SK-N-DZ (cell line): ENCODE data around the gene LRRC8C.

ENCODE experiments used
- DNase-seq: peaks from one replicate; pipeline ENCODE4 v3.0.0-alpha.2; 2015; ENCODE audit warnings: low spot score
- small RNA-seq, 2 experiments: library from RNA; depleted of rRNA; stranded (forward); fragments of <200 nt; gene quantifications; one replicate each; pipeline ENCODE3, GENCODE V24; 2014

The LRRC8C gene

DNA sequence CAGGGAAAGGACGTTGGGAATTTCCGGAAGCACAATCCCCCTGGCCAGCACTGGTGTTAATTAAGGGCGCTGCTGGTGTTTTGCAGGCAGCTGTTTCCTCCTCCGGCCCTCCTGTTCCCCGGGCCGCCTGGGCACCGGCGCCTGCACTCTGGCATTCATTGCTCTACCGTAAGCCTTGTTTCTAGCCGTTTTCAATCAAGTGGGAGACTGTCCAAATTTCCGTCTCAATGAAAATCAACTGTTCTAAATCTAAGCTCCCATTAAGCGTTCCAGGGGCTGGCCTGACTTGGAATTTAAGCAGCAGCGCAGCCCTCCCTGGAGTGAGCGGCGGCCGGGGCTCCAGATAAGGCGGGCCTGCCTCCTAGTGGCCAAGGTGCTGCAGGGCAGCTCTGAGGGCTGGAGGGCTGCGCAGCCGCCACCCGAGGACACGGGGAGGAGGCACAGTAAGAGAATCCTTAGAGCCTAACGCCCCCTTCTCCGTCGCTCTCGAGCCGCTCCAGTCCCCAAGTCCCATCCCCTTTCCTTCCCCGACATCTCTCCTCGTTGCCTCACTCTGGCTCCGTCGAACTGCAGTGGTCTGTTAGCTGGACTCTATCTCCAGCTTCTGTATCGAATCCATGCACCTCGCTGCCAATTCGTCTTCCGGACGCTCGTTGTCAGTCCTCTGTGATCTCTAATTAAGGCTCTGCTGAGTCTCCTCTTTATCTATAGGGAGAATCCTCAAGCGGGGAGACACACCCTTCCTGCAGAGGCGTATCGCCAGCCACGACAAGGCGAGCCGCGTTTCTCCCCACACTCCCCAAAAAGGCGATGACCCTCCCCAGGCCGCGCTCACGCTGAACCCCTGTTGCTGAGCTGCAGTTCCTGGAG is 130.1 kb downstream of the LRRC8C start:
- peak; percentile 77 for DNase-seq

GRCh38 chr1:89763649-89763986 is 130.7 kb downstream of the LRRC8C start:
- DNase-seq, result no peak

- no peak for DNase-seq
Observed at GRCh38 chr1:89765774-89766173, 132.9 kb downstream of the LRRC8C start.

- DNase-seq, result no peak
Observed at GRCh38 chr1:89767618-89768017, 134.7 kb downstream of the LRRC8C start.

Small RNA genes lying within 50 kb of the gene (small RNA-seq; reads per million reads assigned to genes)
- 0 reads per million in 2 experiments for gene AC093423.1
